Stimulated activated CD4-positive, alpha-beta T cell treated with anti-CD3 and anti-CD28 coated beads, Interleukin-12 subunit alpha, Interleukin-12 subunit beta, amount 100 ng/mL, for 48 hours (primary cell): ENCODE data around the gene CDK3.

Experiments
- DNase-seq, 3 donors: peaks; one replicate each; pipeline ENCODE4 v3.0.0-alpha.2; 2020; ENCODE audit warnings: low read depth in 2 of 3, low spot score in 1 of 3

Gene CDK3

GRCh38 chr17:75987041-75987440 is 13.6 kb upstream of the CDK3 start:
- DNase-seq, result no peak

GRCh38 chr17:75991396-75991795 is 9.3 kb upstream of the CDK3 start:
- no peak for DNase-seq

GRCh38 chr17:75994802-75995370 is 5.8 kb upstream of the CDK3 start:
- DNase-seq, result no peak

GRCh38 chr17:75995385-75995925 is 5.2 kb upstream of the CDK3 start:
- no peak for DNase-seq

- peak in 1 of 3 donors; percentile 50 for DNase-seq
Measured at GRCh38 chr17:75996665-75997590, 3.7 kb upstream of the CDK3 start.

GRCh38 chr17:75998327-75998795 is 2.3 kb upstream of the CDK3 start:
- DNase-seq, result no peak

- DNase-seq, result peak; percentile 36 to 73 (median 52)
Measured at GRCh38 chr17:76000016-76000754, 470 bp upstream of the CDK3 start.

- DNase-seq, result no peak
Measured at GRCh38 chr17:76002100-76002499, 1.4 kb downstream of the CDK3 start.

GRCh38 chr17:76003915-76004314 is 3.3 kb downstream of the CDK3 start:
- DNase-seq, result no peak

- no peak for DNase-seq
Measured at GRCh38 chr17:76004750-76005262, 4.2 kb downstream of the CDK3 start.

GRCh38 chr17:76005263-76006149 is 4.9 kb downstream of the CDK3 start:
- peak; percentile 60 to 95 (median 80) for DNase-seq

- no peak for DNase-seq
Measured at GRCh38 chr17:76007131-76007849, 6.6 kb downstream of the CDK3 start.

GRCh38 chr17:76007850-76008165 is 7.2 kb downstream of the CDK3 start:
- no peak for DNase-seq

GRCh38 chr17:76008208-76008607 is 7.6 kb downstream of the CDK3 start:
- no peak for DNase-seq

- DNase-seq, result no peak
Measured at GRCh38 chr17:76008630-76009425, 8.2 kb downstream of the CDK3 start.

GRCh38 chr17:76009447-76009846 is 8.8 kb downstream of the CDK3 start:
- DNase-seq, result no peak

- no peak for DNase-seq
Measured at GRCh38 chr17:76009969-76010661, 9.5 kb downstream of the CDK3 start.

- no peak for DNase-seq
Measured at GRCh38 chr17:76011951-76012350, 11.3 kb downstream of the CDK3 start.
